Progenitor cell of endocrine pancreas (in vitro differentiated cells): ENCODE data around the gene SCUBE1. TPM values are rescaled to one million over a fixed set of nuclear protein-coding genes. Genes with fewer than 3 reads are reported as not detected.

Experiments used
- DNase-seq: peaks from one replicate; pipeline ENCODE4 v3.0.0; 2021; ENCODE audit warnings: low spot score; ENCODE audit not compliant: unreplicated experiment
- H3K27ac Mint-ChIP-seq: 2 replicates; pipeline ENCODE4 v1.8.0; 2021; ENCODE audit warnings: mild to moderate bottlenecking, moderate library complexity, mixed read lengths
- H3K27me3 Mint-ChIP-seq: 2 replicates; pipeline ENCODE4 v1.8.0; 2021; ENCODE audit warnings: mixed read lengths
- H3K36me3 Mint-ChIP-seq: 2 replicates; pipeline ENCODE4 v1.8.0; 2022; ENCODE audit warnings: mixed read lengths; ENCODE audit not compliant: insufficient read depth
- H3K4me1 Mint-ChIP-seq: 2 replicates; pipeline ENCODE4 v1.8.0; 2021; ENCODE audit warnings: low read depth, mixed read lengths
- H3K4me3 Mint-ChIP-seq: 2 replicates; pipeline ENCODE4 v1.8.0; 2021; ENCODE audit warnings: low read depth, mild to moderate bottlenecking, moderate library complexity, mixed read lengths
- H3K9me3 Mint-ChIP-seq: 2 replicates; pipeline ENCODE4 v1.8.0; 2021; ENCODE audit warnings: low read depth, mixed read lengths
- total RNA-seq: library from RNA; stranded (reverse); gene quantifications from 2 replicates; pipeline ENCODE4 v1.2.1, GENCODE V29; 2021
- TF ChIP-seq, protein P1 (sequence below): fragments of 200-600 bp; sonication (generic); IDR thresholded peaks from one replicate; pipeline ENCODE4 v1.5.0; 2021; ENCODE audit warnings: antibody characterized with exemption, mild to moderate bottlenecking; ENCODE audit not compliant: unreplicated experiment

Gene SCUBE1
- total RNA-seq, 1 donor from 2014 or later: 4.5 TPM

GRCh38 chr22:43317239-43317638, 25.9 kb downstream of the SCUBE1 start:
- Mint-ChIP-seq H3K27ac (no peak overlapping the region), H3K9me3 (no peaks in the 10 kb centered on the region), H3K4me1 (peaks cover 16% of the 10 kb centered on the region), H3K4me3 (no peak overlapping the region), H3K27me3 (peaks cover 66% of the 10 kb centered on the region), H3K36me3 (no peaks in the 10 kb centered on the region)
- TF ChIP-seq, protein P1, sequence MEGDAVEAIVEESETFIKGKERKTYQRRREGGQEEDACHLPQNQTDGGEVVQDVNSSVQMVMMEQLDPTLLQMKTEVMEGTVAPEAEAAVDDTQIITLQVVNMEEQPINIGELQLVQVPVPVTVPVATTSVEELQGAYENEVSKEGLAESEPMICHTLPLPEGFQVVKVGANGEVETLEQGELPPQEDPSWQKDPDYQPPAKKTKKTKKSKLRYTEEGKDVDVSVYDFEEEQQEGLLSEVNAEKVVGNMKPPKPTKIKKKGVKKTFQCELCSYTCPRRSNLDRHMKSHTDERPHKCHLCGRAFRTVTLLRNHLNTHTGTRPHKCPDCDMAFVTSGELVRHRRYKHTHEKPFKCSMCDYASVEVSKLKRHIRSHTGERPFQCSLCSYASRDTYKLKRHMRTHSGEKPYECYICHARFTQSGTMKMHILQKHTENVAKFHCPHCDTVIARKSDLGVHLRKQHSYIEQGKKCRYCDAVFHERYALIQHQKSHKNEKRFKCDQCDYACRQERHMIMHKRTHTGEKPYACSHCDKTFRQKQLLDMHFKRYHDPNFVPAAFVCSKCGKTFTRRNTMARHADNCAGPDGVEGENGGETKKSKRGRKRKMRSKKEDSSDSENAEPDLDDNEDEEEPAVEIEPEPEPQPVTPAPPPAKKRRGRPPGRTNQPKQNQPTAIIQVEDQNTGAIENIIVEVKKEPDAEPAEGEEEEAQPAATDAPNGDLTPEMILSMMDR: no peak
- no peak for DNase-seq

DNA sequence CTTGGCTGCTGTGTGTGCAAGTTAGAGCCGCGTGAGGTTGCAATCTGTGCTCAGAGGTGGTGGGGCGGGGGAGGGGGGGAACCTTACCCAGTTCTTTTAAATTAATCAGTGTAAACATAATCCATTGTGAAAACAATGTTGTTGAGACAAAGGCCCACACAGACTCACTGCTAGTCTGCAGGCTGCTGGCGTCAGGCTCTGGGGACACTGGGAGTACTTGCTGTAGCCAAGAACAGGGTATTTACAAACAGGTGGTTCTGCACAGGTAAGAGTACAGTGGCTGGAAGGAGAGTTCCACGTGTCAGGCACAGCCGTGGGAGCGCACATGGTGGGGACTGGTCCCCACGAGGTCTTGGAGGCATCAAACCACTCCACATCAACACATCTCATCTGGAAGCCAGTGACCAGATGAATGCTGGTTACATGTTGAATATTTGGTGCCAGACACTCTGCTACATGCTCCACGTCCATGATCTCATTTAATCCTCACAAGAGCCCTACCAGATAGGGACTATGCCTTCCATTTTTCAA, 27.4 kb downstream of the SCUBE1 start:
- no peaks in the 10 kb centered on the region for H3K36me3 Mint-ChIP-seq
- peaks cover 62% of the 10 kb centered on the region for H3K27me3 Mint-ChIP-seq

GRCh38 chr22:43314611-43315010, 28.6 kb downstream of the SCUBE1 start:
- Mint-ChIP-seq H3K4me1 (peaks cover 7% of the 10 kb centered on the region), H3K4me3 (no peak overlapping the region), H3K27ac (no peak overlapping the region), H3K27me3 (peaks cover 60% of the 10 kb centered on the region), H3K36me3 (no peaks in the 10 kb centered on the region), H3K9me3 (no peaks in the 10 kb centered on the region)
- TF ChIP-seq, protein P1: no peak
- DNase-seq: no peak

More for the DNA sequence above, 27.4 kb downstream of the SCUBE1 start:
- no peak overlapping the region for H3K4me3 Mint-ChIP-seq
- TF ChIP-seq, protein P1: no peak
- DNase-seq: no peak
- H3K9me3 Mint-ChIP-seq: no peaks in the 10 kb centered on the region
- H3K4me1 Mint-ChIP-seq: peaks cover 16% of the 10 kb centered on the region
- no peak overlapping the region for H3K27ac Mint-ChIP-seq

GRCh38 chr22:43313890-43314474, 29.2 kb downstream of the SCUBE1 start:
- Mint-ChIP-seq H3K4me1 (peaks cover 7% of the 10 kb centered on the region), H3K27me3 (peaks cover 64% of the 10 kb centered on the region), H3K36me3 (no peaks in the 10 kb centered on the region), H3K4me3 (no peak overlapping the region), H3K9me3 (no peaks in the 10 kb centered on the region), H3K27ac (peak overlapping the region; percentile 33)
- no peak for DNase-seq
- TF ChIP-seq, protein P1: no peak

GRCh38 chr22:43313244-43313889, 29.8 kb downstream of the SCUBE1 start:
- no peaks in the 10 kb centered on the region for H3K9me3 Mint-ChIP-seq
- H3K36me3 Mint-ChIP-seq: no peaks in the 10 kb centered on the region
- peaks cover 64% of the 10 kb centered on the region for H3K27me3 Mint-ChIP-seq
- DNase-seq: no peak
- TF ChIP-seq, protein P1: no peak
- H3K4me1 Mint-ChIP-seq: peaks cover 7% of the 10 kb centered on the region
- no peak overlapping the region for H3K4me3 Mint-ChIP-seq
- H3K27ac Mint-ChIP-seq: no peak overlapping the region
